Measurements from ENCODE around the gene MAPK12. TPM values are rescaled to one million over a fixed set of nuclear protein-coding genes. Genes with fewer than 3 reads are reported as not detected.
A peak's percentile ranks its signal among the peaks of the same experiment; 100 is the strongest.

MAPK12 gene
- total RNA-seq, 1 experiment from 2014 or later = 24.9 TPM

- CTCF ChIA-PET = interaction anchor here (0.6 to 1.3 kb wide), 2 partner anchors 82 to 84 kb away, joined by 3 to 4 read pairs; no protein-coding TSS in a partner anchor
- H3K36me3 Mint-ChIP-seq (ENCODE audit: insufficient read depth, unreplicated experiment) = peaks cover 10% of the 10 kb centered on the region
- POLR2A ChIA-PET = no interaction called here
- H3K4me3 Mint-ChIP-seq (ENCODE audit: unreplicated experiment) = peak overlapping the region; percentile 61
- H3K9me3 Mint-ChIP-seq (ENCODE audit: unreplicated experiment) = no peaks in the 10 kb centered on the region
- BruUV-seq (replicated peaks) = no TSS peak
- no peak overlapping the region for H3K27ac Mint-ChIP-seq (ENCODE audit: low read depth, unreplicated experiment)
- TF ChIP-seq CTCF (IDR thresholded peaks at IDR 0.05; ENCODE audit: unreplicated experiment) = no peak
- DNase-seq (ENCODE audit: unreplicated experiment) = no peak
- H3K4me1 Mint-ChIP-seq (ENCODE audit: insufficient read depth, unreplicated experiment) = peaks cover 5% of the 10 kb centered on the region
- intact Hi-C loops (cut with micrococcal nuclease) = no loop called here
- no peaks in the 10 kb centered on the region for H3K27me3 Mint-ChIP-seq (ENCODE audit: insufficient read depth, unreplicated experiment)
Measured at GRCh38 chr22:50258361-50259292, 2.9 kb downstream of the MAPK12 start.

GRCh38 chr22:50257451-50258360 lies 3.8 kb downstream of the MAPK12 start:
- no peaks in the 10 kb centered on the region for H3K9me3 Mint-ChIP-seq (ENCODE audit: unreplicated experiment)
- intact Hi-C loops (cut with micrococcal nuclease) = no loop called here
- peaks cover 10% of the 10 kb centered on the region for H3K36me3 Mint-ChIP-seq (ENCODE audit: insufficient read depth, unreplicated experiment)
- no TSS peak for BruUV-seq (replicated peaks)
- TF ChIP-seq CTCF (IDR thresholded peaks at IDR 0.05; ENCODE audit: unreplicated experiment) = no peak
- H3K27me3 Mint-ChIP-seq (ENCODE audit: insufficient read depth, unreplicated experiment) = no peaks in the 10 kb centered on the region
- no peak for DNase-seq (ENCODE audit: unreplicated experiment)
- ChIA-PET CTCF (no interaction called here), POLR2A (no interaction called here)
- peaks cover 5% of the 10 kb centered on the region for H3K4me1 Mint-ChIP-seq (ENCODE audit: insufficient read depth, unreplicated experiment)
- H3K4me3 Mint-ChIP-seq (ENCODE audit: unreplicated experiment) = no peak overlapping the region
- H3K27ac Mint-ChIP-seq (ENCODE audit: low read depth, unreplicated experiment) = no peak overlapping the region

GRCh38 chr22:50257041-50257440 lies 4.4 kb downstream of the MAPK12 start:
- ChIA-PET CTCF (no interaction called here), POLR2A (no interaction called here)
- Mint-ChIP-seq H3K36me3 (ENCODE audit: insufficient read depth, unreplicated experiment) (peaks cover 10% of the 10 kb centered on the region), H3K27ac (ENCODE audit: low read depth, unreplicated experiment) (no peak overlapping the region), H3K9me3 (ENCODE audit: unreplicated experiment) (no peaks in the 10 kb centered on the region), H3K4me1 (ENCODE audit: insufficient read depth, unreplicated experiment) (peaks cover under 1% of the 10 kb centered on the region), H3K27me3 (ENCODE audit: insufficient read depth, unreplicated experiment) (no peaks in the 10 kb centered on the region), H3K4me3 (ENCODE audit: unreplicated experiment) (no peak overlapping the region)
- no peak for DNase-seq (ENCODE audit: unreplicated experiment)
- intact Hi-C loops (cut with micrococcal nuclease) = no loop called here
- BruUV-seq (replicated peaks) = no TSS peak
- TF ChIP-seq CTCF (IDR thresholded peaks at IDR 0.05; ENCODE audit: unreplicated experiment) = no peak

- Mint-ChIP-seq H3K4me1 (ENCODE audit: insufficient read depth, unreplicated experiment) (no peaks in the 10 kb centered on the region), H3K27ac (ENCODE audit: low read depth, unreplicated experiment) (no peak overlapping the region), H3K27me3 (ENCODE audit: insufficient read depth, unreplicated experiment) (no peaks in the 10 kb centered on the region), H3K36me3 (ENCODE audit: insufficient read depth, unreplicated experiment) (peaks cover 10% of the 10 kb centered on the region), H3K9me3 (ENCODE audit: unreplicated experiment) (no peaks in the 10 kb centered on the region), H3K4me3 (ENCODE audit: unreplicated experiment) (no peak overlapping the region)
- ChIA-PET POLR2A (no interaction called here), CTCF (interaction anchor here (1.0 kb wide), 1 partner anchor 84 kb away, joined by 6 read pairs; no protein-coding TSS in a partner anchor)
- DNase-seq (ENCODE audit: unreplicated experiment) = no peak
- no peak for TF ChIP-seq CTCF (IDR thresholded peaks at IDR 0.05; ENCODE audit: unreplicated experiment)
- no TSS peak for BruUV-seq (replicated peaks)
- intact Hi-C loops (cut with micrococcal nuclease) = no loop called here
Measured at GRCh38 chr22:50256258-50256862, 5.1 kb downstream of the MAPK12 start.
